HepG2 (cell line): ENCODE results near the gene PKD1L1. TPM values are rescaled to one million over a fixed set of nuclear protein-coding genes. Genes with fewer than 3 reads are reported as not detected.

Experiments
- CBFB ChIP-seq: sonication (generic); formaldehyde crosslinking; IDR thresholded peaks from 2 replicates; pipeline ENCODE4 v1.4.0; 2020; ENCODE audit warnings: missing genetic modification reagents
- CBX2 ChIP-seq, 2 experiments: fragments of 200-600 bp in 1 of 2; sonication (generic); formaldehyde crosslinking in 1 of 2; IDR thresholded peaks; 2 replicates each; pipeline versions ENCODE4 v1.7.0 to v1.8.1; 2018 to 2022; ENCODE audit warnings: low read depth in 2 of 2, low read length in 1 of 2, mild to moderate bottlenecking in 1 of 2, missing genetic modification reagents in 1 of 2
- DNMT1 ChIP-seq: sonication (generic); formaldehyde crosslinking; IDR thresholded peaks from 2 replicates; pipeline ENCODE4 v1.5.1; 2020; ENCODE audit warnings: mild to moderate bottlenecking, missing genetic modification reagents
- EED ChIP-seq: sonication (generic); formaldehyde crosslinking; IDR thresholded peaks from 2 replicates; pipeline ENCODE4 v1.5.0; 2020; ENCODE audit warnings: mild to moderate bottlenecking, missing genetic modification reagents
- FOXM1 ChIP-seq: sonication (generic); formaldehyde crosslinking; IDR thresholded peaks from 2 replicates; pipeline ENCODE4 v1.5.0; 2020; ENCODE audit warnings: missing genetic modification reagents
- HIVEP1 ChIP-seq: sonication (generic); formaldehyde crosslinking; IDR thresholded peaks from 2 replicates; pipeline ENCODE4 v1.4.0; 2020; ENCODE audit warnings: mild to moderate bottlenecking, missing genetic modification reagents
- NFKBIZ ChIP-seq: IDR thresholded peaks from 2 replicates; pipeline ENCODE4 v1.6.1; 2018; ENCODE audit warnings: missing genetic modification reagents, missing compliant biosample characterization
- NKX3-1 ChIP-seq: sonication (generic); formaldehyde crosslinking; IDR thresholded peaks from 2 replicates; pipeline ENCODE4 v1.5.0; 2020; ENCODE audit warnings: missing genetic modification reagents
- SMC3 ChIP-seq: IDR thresholded peaks from 2 replicates; pipeline ENCODE4 v1.6.1; 2011; ENCODE audit warnings: low read length, improper control_type of control experiment
- TBX3 ChIP-seq: fragments of 450-650 bp; IDR thresholded peaks from 2 replicates; pipeline ENCODE4 v1.6.1; 2017; ENCODE audit warnings: antibody characterized with exemption, mild to moderate bottlenecking, inconsistent platforms, borderline replicate concordance
- TCF12 ChIP-seq, 2 experiments: fragments of 450-650 bp in 1 of 2; sonication (generic) in 1 of 2; formaldehyde crosslinking in 1 of 2; IDR thresholded peaks; 2 replicates each; pipeline versions ENCODE4 v1.6.1 to v1.8.0; 2017 to 2022; ENCODE audit warnings: antibody characterized with exemption in 1 of 2, mild to moderate bottlenecking in 1 of 2, missing genetic modification reagents in 1 of 2, moderate library complexity in 1 of 2
- ZBTB33 ChIP-seq: sonication (generic); formaldehyde crosslinking; IDR thresholded peaks from 2 replicates; pipeline ENCODE4 v1.4.0; 2020; ENCODE audit warnings: missing genetic modification reagents
- ZNF431 ChIP-seq: sonication (generic); formaldehyde crosslinking; IDR thresholded peaks from 2 replicates; pipeline ENCODE4 v1.9.0; 2022; ENCODE audit warnings: missing genetic modification reagents, low read depth, mild to moderate bottlenecking, borderline replicate concordance
- ZNF576 ChIP-seq: sonication (generic); formaldehyde crosslinking; IDR thresholded peaks from 2 replicates; pipeline ENCODE4 v1.4.0; 2020; ENCODE audit warnings: mild to moderate bottlenecking, missing genetic modification reagents
- ZNF775 ChIP-seq: sonication (generic); formaldehyde crosslinking; IDR thresholded peaks from 2 replicates; pipeline ENCODE4 v1.4.0; 2020; ENCODE audit warnings: missing genetic modification reagents, mild to moderate bottlenecking, moderate library complexity, borderline replicate concordance
- ZUFSP ChIP-seq: sonication (generic); formaldehyde crosslinking; IDR thresholded peaks from 2 replicates; pipeline ENCODE4 v1.9.0; 2021; ENCODE audit warnings: missing genetic modification reagents, mild to moderate bottlenecking, borderline replicate concordance
- polyA plus RNA-seq, 8 experiments: library from polyadenylated mRNA; depleted of rRNA in 3 of 8; stranded (reverse) in 7 of 8; unstranded in 1 of 8; fragments of >200 nt; fragmentation: Illumina TruSeq in 4 of 8; extraction: Trizol in 4 of 8; gene quantifications; 2 replicates each; pipeline versions ENCODE4 v1.2.1 to v1.2.3, GENCODE V29; 2011 to 2016; ENCODE audit warnings: low read depth in 4 of 8, missing spikeins in 1 of 8, mixed read lengths in 1 of 8; ENCODE audit not compliant: insufficient read depth in 1 of 8
- total RNA-seq, 5 experiments: library from RNA; depleted of rRNA; stranded (reverse); fragments of >200 nt; fragmentation: Illumina TruSeq; extraction: Trizol; gene quantifications; 2 replicates each; pipeline ENCODE4 v1.2.3, GENCODE V29; 2016; ENCODE audit warnings: low read depth in 1 of 5
- TF ChIP-seq, protein P1 (sequence below): sonication (generic); formaldehyde crosslinking; conservative IDR thresholded peaks from 2 replicates; pipeline ENCODE4 v1.4.0; 2020; ENCODE audit warnings: missing genetic modification reagents
- TF ChIP-seq, protein P2 (sequence below): sonication (generic); formaldehyde crosslinking; IDR thresholded peaks from 2 replicates; pipeline ENCODE4 v1.5.0; 2020; ENCODE audit warnings: missing genetic modification reagents
- TF ChIP-seq, protein P3 (sequence below): sonication (generic); formaldehyde crosslinking; IDR thresholded peaks from 2 replicates; pipeline ENCODE4 v1.5.1; 2020; ENCODE audit warnings: missing genetic modification reagents, mild to moderate bottlenecking, borderline replicate concordance

Gene PKD1L1
- total and polyA plus RNA-seq, 2 of the 13 experiments (the other 11 are each of a cell fraction or from before 2014, with no cell fraction given) = 0.01 TPM; not detected in 1

DNA sequence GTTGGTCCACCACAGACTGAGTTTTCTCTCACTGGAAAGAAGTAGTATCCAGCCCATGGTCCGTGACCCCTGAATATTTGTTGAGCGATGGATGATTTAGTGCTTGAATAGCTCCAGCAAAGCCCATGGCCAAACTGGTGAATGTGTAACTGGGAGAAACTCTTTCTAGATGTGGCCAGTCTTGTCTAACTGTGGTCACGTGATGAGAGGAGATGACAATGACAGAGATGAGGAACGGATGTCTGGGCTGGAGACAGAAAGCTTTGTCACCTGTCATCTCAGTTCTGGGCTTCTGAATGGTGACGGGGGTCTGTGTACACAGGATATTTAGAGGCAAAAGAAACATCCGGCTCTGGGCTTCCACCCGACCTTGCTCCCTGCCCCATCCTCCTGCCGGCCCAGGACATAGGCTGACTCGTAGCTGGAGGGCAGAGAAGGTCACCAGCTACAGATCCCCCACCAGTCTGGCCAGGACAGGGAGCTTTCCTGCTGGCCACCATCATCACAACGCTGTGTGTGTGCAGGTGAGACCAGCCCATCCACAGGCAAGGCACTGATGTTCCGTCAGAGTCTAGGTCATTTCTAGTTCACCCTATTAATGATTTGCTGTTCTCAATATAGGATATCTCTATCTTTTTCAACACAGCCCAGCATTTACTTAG is 213.8 kb downstream of the PKD1L1 start (continued):
- TF ChIP-seq ZNF775 (no peak), NFKBIZ (CRISPR knock-in tag) (peak; percentile 47; the same call in 1 of the 2 replicates), ZNF431 (no peak), TCF12 (IDR thresholded peaks at IDR 0.05) (no peak), TCF12 (CRISPR knock-in tag; IDR thresholded peaks at IDR 0.05) (peak; percentile 97), FOXM1 (CRISPR knock-in tag) (no peak), DNMT1 (CRISPR knock-in tag) (no peak), ZUFSP (no peak), EED (CRISPR knock-in tag) (no peak; the same call in 1 of the 2 replicates), NKX3-1 (CRISPR knock-in tag) (0 out of 2 replicates have a peak, but pooled peaks have one; percentile 62), ZBTB33 (CRISPR knock-in tag) (0 out of 2 replicates have a peak, but pooled peaks have one; percentile 42), ZNF576 (CRISPR knock-in tag) (no peak), HIVEP1 (CRISPR knock-in tag) (peak; percentile 81; the same call in 1 of the 2 replicates), CBX2 (IDR thresholded peaks at IDR 0.05; ENCODE audit: low read depth, low read length) (no peak), CBX2 (CRISPR knock-in tag; IDR thresholded peaks at IDR 0.05; ENCODE audit: low read depth) (no peak), TBX3 (peak; percentile 60; the same call in 1 of the 2 replicates), SMC3 (0 out of 2 replicates have a peak, but pooled peaks have one; percentile 19), CBFB (CRISPR knock-in tag) (peak; percentile 44; the same call in 1 of the 2 replicates)
- TF ChIP-seq, protein P1, sequence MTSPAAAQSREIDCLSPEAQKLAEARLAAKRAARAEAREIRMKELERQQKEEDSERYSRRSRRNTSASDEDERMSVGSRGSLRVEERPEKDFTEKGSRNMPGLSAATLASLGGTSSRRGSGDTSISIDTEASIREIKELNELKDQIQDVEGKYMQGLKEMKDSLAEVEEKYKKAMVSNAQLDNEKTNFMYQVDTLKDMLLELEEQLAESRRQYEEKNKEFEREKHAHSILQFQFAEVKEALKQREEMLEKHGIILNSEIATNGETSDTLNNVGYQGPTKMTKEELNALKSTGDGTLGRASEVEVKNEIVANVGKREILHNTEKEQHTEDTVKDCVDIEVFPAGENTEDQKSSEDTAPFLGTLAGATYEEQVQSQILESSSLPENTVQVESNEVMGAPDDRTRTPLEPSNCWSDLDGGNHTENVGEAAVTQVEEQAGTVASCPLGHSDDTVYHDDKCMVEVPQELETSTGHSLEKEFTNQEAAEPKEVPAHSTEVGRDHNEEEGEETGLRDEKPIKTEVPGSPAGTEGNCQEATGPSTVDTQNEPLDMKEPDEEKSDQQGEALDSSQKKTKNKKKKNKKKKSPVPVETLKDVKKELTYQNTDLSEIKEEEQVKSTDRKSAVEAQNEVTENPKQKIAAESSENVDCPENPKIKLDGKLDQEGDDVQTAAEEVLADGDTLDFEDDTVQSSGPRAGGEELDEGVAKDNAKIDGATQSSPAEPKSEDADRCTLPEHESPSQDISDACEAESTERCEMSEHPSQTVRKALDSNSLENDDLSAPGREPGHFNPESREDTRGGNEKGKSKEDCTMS (CRISPR knock-in tag) = no peak
- TF ChIP-seq, protein P2, sequence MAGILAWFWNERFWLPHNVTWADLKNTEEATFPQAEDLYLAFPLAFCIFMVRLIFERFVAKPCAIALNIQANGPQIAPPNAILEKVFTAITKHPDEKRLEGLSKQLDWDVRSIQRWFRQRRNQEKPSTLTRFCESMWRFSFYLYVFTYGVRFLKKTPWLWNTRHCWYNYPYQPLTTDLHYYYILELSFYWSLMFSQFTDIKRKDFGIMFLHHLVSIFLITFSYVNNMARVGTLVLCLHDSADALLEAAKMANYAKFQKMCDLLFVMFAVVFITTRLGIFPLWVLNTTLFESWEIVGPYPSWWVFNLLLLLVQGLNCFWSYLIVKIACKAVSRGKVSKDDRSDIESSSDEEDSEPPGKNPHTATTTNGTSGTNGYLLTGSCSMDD (CRISPR knock-in tag) = no peak
- TF ChIP-seq, protein P3, sequence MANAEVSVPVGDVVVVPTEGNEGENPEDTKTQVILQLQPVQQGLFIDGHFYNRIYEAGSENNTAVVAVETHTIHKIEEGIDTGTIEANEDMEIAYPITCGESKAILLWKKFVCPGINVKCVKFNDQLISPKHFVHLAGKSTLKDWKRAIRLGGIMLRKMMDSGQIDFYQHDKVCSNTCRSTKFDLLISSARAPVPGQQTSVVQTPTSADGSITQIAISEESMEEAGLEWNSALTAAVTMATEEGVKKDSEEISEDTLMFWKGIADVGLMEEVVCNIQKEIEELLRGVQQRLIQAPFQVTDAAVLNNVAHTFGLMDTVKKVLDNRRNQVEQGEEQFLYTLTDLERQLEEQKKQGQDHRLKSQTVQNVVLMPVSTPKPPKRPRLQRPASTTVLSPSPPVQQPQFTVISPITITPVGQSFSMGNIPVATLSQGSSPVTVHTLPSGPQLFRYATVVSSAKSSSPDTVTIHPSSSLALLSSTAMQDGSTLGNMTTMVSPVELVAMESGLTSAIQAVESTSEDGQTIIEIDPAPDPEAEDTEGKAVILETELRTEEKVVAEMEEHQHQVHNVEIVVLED (CRISPR knock-in tag) = peak; percentile 39; the same call in 1 of the 2 replicates
